Osteocyte (in vitro differentiated cells): Measurements from ENCODE around the gene OR51A4. TPM values are rescaled to one million over a fixed set of nuclear protein-coding genes. Genes with fewer than 3 reads are reported as not detected.

Source experiments
- DNase-seq: peaks from one replicate; pipeline ENCODE4 v3.0.0; 2021; ENCODE audit warnings: mixed read lengths; ENCODE audit not compliant: unreplicated experiment; ENCODE audit errors: extremely low spot score
- H3K27ac Mint-ChIP-seq: one replicate; pipeline ENCODE4 v1.8.0; 2021; ENCODE audit warnings: mild to moderate bottlenecking, mixed read lengths; ENCODE audit not compliant: unreplicated experiment
- H3K27me3 Mint-ChIP-seq: one replicate; pipeline ENCODE4 v1.8.0; 2021; ENCODE audit warnings: mixed read lengths; ENCODE audit not compliant: unreplicated experiment
- H3K36me3 Mint-ChIP-seq: one replicate; pipeline ENCODE4 v1.8.0; 2021; ENCODE audit warnings: mixed read lengths; ENCODE audit not compliant: unreplicated experiment
- H3K4me1 Mint-ChIP-seq: one replicate; pipeline ENCODE4 v1.8.0; 2021; ENCODE audit warnings: mixed read lengths; ENCODE audit not compliant: unreplicated experiment
- H3K4me3 Mint-ChIP-seq: one replicate; pipeline ENCODE4 v1.8.0; 2021; ENCODE audit warnings: mild to moderate bottlenecking, moderate library complexity, mixed read lengths; ENCODE audit not compliant: unreplicated experiment
- H3K9me3 Mint-ChIP-seq: one replicate; pipeline ENCODE4 v1.8.0; 2021; ENCODE audit warnings: mixed read lengths; ENCODE audit not compliant: unreplicated experiment
- CTCF ChIP-seq: fragments of 200-600 bp; sonication (generic); IDR thresholded peaks from 2 replicates; pipeline ENCODE4 v1.5.0; 2021; ENCODE audit warnings: antibody characterized with exemption, mild to moderate bottlenecking, moderate library complexity
- total RNA-seq: library from RNA; stranded (reverse); gene quantifications from 2 replicates; pipeline ENCODE4 v1.2.1, GENCODE V29; 2021

Gene OR51A4
- total RNA-seq, 1 donor from 2014 or later: not detected

- DNase-seq: no peak
- no peak for TF ChIP-seq CTCF
- Mint-ChIP-seq H3K9me3 (no peaks in the 10 kb centered on the region), H3K27me3 (peaks cover 11% of the 10 kb centered on the region), H3K36me3 (no peaks in the 10 kb centered on the region), H3K27ac (no peak overlapping the region), H3K4me1 (no peaks in the 10 kb centered on the region), H3K4me3 (no peak overlapping the region)
Observed at GRCh38 chr11:4921796-4922195, 25.6 kb downstream of the OR51A4 start.

GRCh38 chr11:4919250-4919649 lies 28.2 kb downstream of the OR51A4 start, which contains the start of gene OR51G2:
TSS of gene OR51G2 (minus strand) at chr11:4919350. CDS start at chr11:4915663, 3,687 bp downstream.
- no peak for TF ChIP-seq CTCF
- no peaks in the 10 kb centered on the region for H3K36me3 Mint-ChIP-seq
- no peaks in the 10 kb centered on the region for H3K4me1 Mint-ChIP-seq
- H3K9me3 Mint-ChIP-seq: no peaks in the 10 kb centered on the region
- H3K27ac Mint-ChIP-seq: no peak within 1 kb of the TSS
- DNase-seq: no peak
- peaks cover 9% of the 10 kb centered on the region for H3K27me3 Mint-ChIP-seq
- no peak within 1 kb of the TSS for H3K4me3 Mint-ChIP-seq

- DNase-seq: no peak
- H3K27ac Mint-ChIP-seq: no peak overlapping the region
- H3K9me3 Mint-ChIP-seq: no peaks in the 10 kb centered on the region
- H3K4me3 Mint-ChIP-seq: no peak overlapping the region
- no peaks in the 10 kb centered on the region for H3K27me3 Mint-ChIP-seq
- no peaks in the 10 kb centered on the region for H3K4me1 Mint-ChIP-seq
- no peaks in the 10 kb centered on the region for H3K36me3 Mint-ChIP-seq
- no peak for TF ChIP-seq CTCF
Observed at GRCh38 chr11:4916581-4916980, 30.8 kb downstream of the OR51A4 start.

GRCh38 chr11:4903484-4903883 lies 43.9 kb downstream of the OR51A4 start, which contains the start of gene OR51A7:
TSS of gene OR51A7 (plus strand) at chr11:4903783. CDS start at chr11:4907370, 3,587 bp downstream.
- H3K36me3 Mint-ChIP-seq: no peaks in the 10 kb centered on the region
- H3K27me3 Mint-ChIP-seq: peaks cover 13% of the 10 kb centered on the region
- no peak within 1 kb of the TSS for H3K27ac Mint-ChIP-seq
- H3K4me3 Mint-ChIP-seq: no peak within 1 kb of the TSS
- no peaks in the 10 kb centered on the region for H3K9me3 Mint-ChIP-seq
- no peak for DNase-seq
- no peak for TF ChIP-seq CTCF
- no peaks in the 10 kb centered on the region for H3K4me1 Mint-ChIP-seq

Other genes starting within 250 kb of the OR51A4 start
- gene OR51E2, start 249.8 kb downstream of the OR51A4 start, total RNA-seq: 0.40 and 0.76 TPM in 2 replicates
- gene MMP26, start 242.8 kb downstream of the OR51A4 start, total RNA-seq: not detected in 2 replicates
- gene OR51F1, start 177.7 kb downstream of the OR51A4 start, total RNA-seq: not detected in 2 replicates
- not detected in 2 replicates for gene OR52R1, start 143.2 kb downstream of the OR51A4 start, total RNA-seq
- not detected in 2 replicates for gene OR51F2, start 126.3 kb downstream of the OR51A4 start, total RNA-seq
- gene OR51S1, start 98.4 kb downstream of the OR51A4 start, total RNA-seq: not detected in 2 replicates
- not detected in 2 replicates for gene OR51T1, start 65.7 kb downstream of the OR51A4 start, total RNA-seq
- gene OR51A7, start 43.8 kb downstream of the OR51A4 start, total RNA-seq: not detected in 2 replicates
- gene OR51G2, start 28.3 kb downstream of the OR51A4 start, total RNA-seq: not detected in 2 replicates
- not detected in 2 replicates for gene OR51G1, start 23.3 kb downstream of the OR51A4 start, total RNA-seq
- not detected in 2 replicates for gene OR51A2, start 8.1 kb upstream of the OR51A4 start, total RNA-seq
- gene OR51L1, start 47.2 kb upstream of the OR51A4 start, total RNA-seq: not detected in 2 replicates
- gene OR52J3, start 98.9 kb upstream of the OR51A4 start, total RNA-seq: not detected in 2 replicates
- not detected in 2 replicates for gene OR52E2, start 112.0 kb upstream of the OR51A4 start, total RNA-seq
- not detected in 2 replicates for gene OR52E1, start 122.0 kb upstream of the OR51A4 start, total RNA-seq
- not detected in 2 replicates for gene OR52A5, start 190.8 kb upstream of the OR51A4 start, total RNA-seq
- gene OR52A1, start 207.2 kb upstream of the OR51A4 start, total RNA-seq: not detected in 2 replicates